Sigmoid colon (tissue), 4 donors: ENCODE measurements around the gene DLGAP4.

Source experiments
- EP300 ChIP-seq, 4 donors: sonication (generic); formaldehyde crosslinking; IDR thresholded peaks; one replicate each; pipeline ENCODE4 v1.6.1; 2017; ENCODE audit warnings: antibody characterized with exemption in 4 of 4
- POLR2A ChIP-seq, 2 donors: fragments of 450-650 bp; IDR thresholded peaks; one replicate each; pipeline ENCODE4 v1.6.1; 2016; ENCODE audit warnings: antibody characterized with exemption in 2 of 2, mild to moderate bottlenecking in 2 of 2, moderate library complexity in 2 of 2
- POLR2AphosphoS5 ChIP-seq, 4 donors: sonication (generic); formaldehyde crosslinking; IDR thresholded peaks; one replicate each; pipeline ENCODE4 v1.6.1; 2017; ENCODE audit warnings: antibody characterized with exemption in 4 of 4
- TF ChIP-seq, protein P1 (sequence below), 4 experiments: fragments of 450-650 bp in 3 of 4; fragments of 200-600 bp in 1 of 4; IDR thresholded peaks; one replicate each; pipeline ENCODE4 v1.5.1; 2016 to 2019; ENCODE audit warnings: antibody characterized with exemption in 4 of 4, mild to moderate bottlenecking in 3 of 4, moderate library complexity in 2 of 4

DNA sequence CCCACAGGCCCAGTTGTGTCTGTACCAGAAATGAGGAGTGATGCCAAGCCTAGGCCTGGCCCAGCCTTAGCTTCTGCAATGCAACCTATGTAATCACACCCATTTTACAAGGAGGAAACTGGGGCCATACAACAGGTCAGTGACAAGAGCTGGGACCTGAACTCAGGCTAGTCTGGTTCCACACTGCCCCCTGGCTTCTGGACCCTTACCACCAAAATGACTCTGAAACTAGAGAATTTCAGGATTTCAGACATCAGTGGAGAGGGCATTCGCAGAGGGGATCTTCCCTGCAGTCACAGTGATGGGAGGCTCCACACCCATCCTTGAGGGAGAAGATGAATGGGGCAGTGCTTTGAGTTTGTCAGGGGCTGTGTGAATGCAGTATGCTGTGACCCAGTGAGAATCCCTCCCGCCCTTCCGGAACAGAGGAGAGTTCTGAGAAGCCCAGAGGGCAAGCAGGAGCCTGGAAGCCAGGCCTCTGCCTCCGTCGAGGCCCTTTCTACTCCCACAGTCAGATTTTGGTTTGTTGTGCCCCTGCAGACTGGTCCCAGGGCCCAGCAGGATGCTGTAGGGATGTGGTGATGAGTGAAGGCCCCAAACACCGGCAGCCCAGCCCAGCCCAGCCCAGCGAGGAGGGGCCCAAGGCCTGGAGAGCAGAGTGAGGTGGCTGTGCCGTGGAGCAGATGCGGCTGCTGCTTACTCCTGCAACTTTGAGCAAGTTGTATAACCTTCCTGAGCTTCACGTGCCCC is 187.1 kb downstream of the DLGAP4 start:
- TF ChIP-seq, protein P1, sequence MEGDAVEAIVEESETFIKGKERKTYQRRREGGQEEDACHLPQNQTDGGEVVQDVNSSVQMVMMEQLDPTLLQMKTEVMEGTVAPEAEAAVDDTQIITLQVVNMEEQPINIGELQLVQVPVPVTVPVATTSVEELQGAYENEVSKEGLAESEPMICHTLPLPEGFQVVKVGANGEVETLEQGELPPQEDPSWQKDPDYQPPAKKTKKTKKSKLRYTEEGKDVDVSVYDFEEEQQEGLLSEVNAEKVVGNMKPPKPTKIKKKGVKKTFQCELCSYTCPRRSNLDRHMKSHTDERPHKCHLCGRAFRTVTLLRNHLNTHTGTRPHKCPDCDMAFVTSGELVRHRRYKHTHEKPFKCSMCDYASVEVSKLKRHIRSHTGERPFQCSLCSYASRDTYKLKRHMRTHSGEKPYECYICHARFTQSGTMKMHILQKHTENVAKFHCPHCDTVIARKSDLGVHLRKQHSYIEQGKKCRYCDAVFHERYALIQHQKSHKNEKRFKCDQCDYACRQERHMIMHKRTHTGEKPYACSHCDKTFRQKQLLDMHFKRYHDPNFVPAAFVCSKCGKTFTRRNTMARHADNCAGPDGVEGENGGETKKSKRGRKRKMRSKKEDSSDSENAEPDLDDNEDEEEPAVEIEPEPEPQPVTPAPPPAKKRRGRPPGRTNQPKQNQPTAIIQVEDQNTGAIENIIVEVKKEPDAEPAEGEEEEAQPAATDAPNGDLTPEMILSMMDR (IDR thresholded peaks at IDR 0.05): peak in 1 of 4 experiments; percentile 27
- no peak for TF ChIP-seq POLR2A (IDR thresholded peaks at IDR 0.05)
- TF ChIP-seq POLR2AphosphoS5 (IDR thresholded peaks at IDR 0.05): no peak
- no peak for TF ChIP-seq EP300 (IDR thresholded peaks at IDR 0.05)
